Central memory CD4-positive, alpha-beta T cell (primary cell): ENCODE results near the gene CIDEC.
"Not testable (repeated sequence)": the region's sequence is repeated elsewhere in the genome, so short reads cannot be mapped to it uniquely, and the experiment has no call there.

Source experiments
- DNase-seq: peaks from one replicate; pipeline ENCODE4 v3.0.0; 2022

The CIDEC gene

GRCh38 chr3:9901967-9902366 is 21.9 kb upstream of the CIDEC start:
- peak; percentile 37 for DNase-seq

GRCh38 chr3:9900965-9901415 is 20.9 kb upstream of the CIDEC start:
- DNase-seq: not testable (repeated sequence)

GRCh38 chr3:9899289-9899791 is 19.3 kb upstream of the CIDEC start:
- no peak for DNase-seq

GRCh38 chr3:9898467-9899241 is 18.6 kb upstream of the CIDEC start:
- DNase-seq: no peak

GRCh38 chr3:9897408-9898372 is 17.6 kb upstream of the CIDEC start:
- no peak for DNase-seq

GRCh38 chr3:9896755-9897407 is 16.8 kb upstream of the CIDEC start:
- DNase-seq: not testable (repeated sequence)

- DNase-seq: not testable (repeated sequence)
Measured at GRCh38 chr3:9895715-9896114, 15.7 kb upstream of the CIDEC start.

GRCh38 chr3:9893739-9894138 is 13.7 kb upstream of the CIDEC start:
- DNase-seq: no peak

GRCh38 chr3:9891072-9891622 is 11.1 kb upstream of the CIDEC start:
- DNase-seq: no peak

- peak; percentile 86 for DNase-seq
Measured at GRCh38 chr3:9890249-9891071, 10.4 kb upstream of the CIDEC start, which contains the start of gene JAGN1. JAGN1 (plus strand) TSS chr3:9890610; CDS start chr3:9890723, 113 bp downstream.

- DNase-seq: no peak
Measured at GRCh38 chr3:9889405-9889804, 9.4 kb upstream of the CIDEC start.

- DNase-seq: no peak
Measured at GRCh38 chr3:9888540-9888939, 8.5 kb upstream of the CIDEC start.

- no peak for DNase-seq
Measured at GRCh38 chr3:9887480-9887879, 7.4 kb upstream of the CIDEC start.

- no peak for DNase-seq
Measured at GRCh38 chr3:9886328-9886727, 6.3 kb upstream of the CIDEC start.

- no peak for DNase-seq
Measured at GRCh38 chr3:9884555-9885165, 4.6 kb upstream of the CIDEC start.

GRCh38 chr3:9883706-9884554 is 3.9 kb upstream of the CIDEC start:
- DNase-seq: no peak

GRCh38 chr3:9881441-9881840 is 1.4 kb upstream of the CIDEC start:
- DNase-seq: no peak

GRCh38 chr3:9878700-9879099 is 1.4 kb downstream of the CIDEC start:
- DNase-seq: no peak

GRCh38 chr3:9876991-9877390 is 3.1 kb downstream of the CIDEC start:
- no peak for DNase-seq

- not testable (repeated sequence) for DNase-seq
Measured at GRCh38 chr3:9876255-9876654, 3.8 kb downstream of the CIDEC start.
